ENCODE data around the gene COPZ2.

Gene COPZ2

GRCh38 chr17:47982645-47983390 lies 54.8 kb downstream of the COPZ2 start:
- DNase-seq, result no peak

- no peak for DNase-seq
Measured at GRCh38 chr17:47982091-47982617, 55.4 kb downstream of the COPZ2 start.

GRCh38 chr17:47981462-47981861 lies 56.1 kb downstream of the COPZ2 start:
- no peak for DNase-seq

- no peak for DNase-seq
Measured at GRCh38 chr17:47980541-47980940, 57.1 kb downstream of the COPZ2 start.

- no peak for DNase-seq
Measured at GRCh38 chr17:47978324-47978723, 59.3 kb downstream of the COPZ2 start.
